RKO (cell line): ENCODE measurements around the gene CPEB3.
"Not testable (repeated sequence)": the region's sequence is repeated elsewhere in the genome, so short reads cannot be mapped to it uniquely, and the experiment has no call there.

Experiments
- DNase-seq: peaks from one replicate; pipeline ENCODE4 v3.0.0-alpha.2; 2016; ENCODE audit warnings: low spot score

Gene CPEB3

GRCh38 chr10:92031580-92031979 lies 259.3 kb downstream of the CPEB3 start:
- DNase-seq, result no peak

GRCh38 chr10:92027141-92027540 lies 263.7 kb downstream of the CPEB3 start:
- DNase-seq, result no peak

GRCh38 chr10:92025340-92025739 lies 265.5 kb downstream of the CPEB3 start:
- not testable (repeated sequence) for DNase-seq

- DNase-seq, result no peak
Observed at GRCh38 chr10:92024700-92025099, 266.2 kb downstream of the CPEB3 start.

- no peak for DNase-seq
Observed at GRCh38 chr10:92014620-92015019, 276.3 kb downstream of the CPEB3 start.

GRCh38 chr10:92011560-92012214 lies 279.2 kb downstream of the CPEB3 start:
- DNase-seq, result peak; percentile 85

- DNase-seq, result no peak
Observed at GRCh38 chr10:92010047-92010735, 280.7 kb downstream of the CPEB3 start.

- DNase-seq, result no peak
Observed at GRCh38 chr10:92009445-92009844, 281.4 kb downstream of the CPEB3 start.

GRCh38 chr10:92005978-92006377 lies 284.9 kb downstream of the CPEB3 start:
- DNase-seq, result no peak

GRCh38 chr10:92003258-92003657 lies 287.6 kb downstream of the CPEB3 start:
- no peak for DNase-seq

- no peak for DNase-seq
Observed at GRCh38 chr10:92001995-92002394, 288.9 kb downstream of the CPEB3 start.

- DNase-seq, result no peak
Observed at GRCh38 chr10:92001581-92001980, 289.3 kb downstream of the CPEB3 start.
